GM12874 (cell line): ENCODE results near the gene UBR4.

ENCODE experiments used
- CTCF ChIP-seq: IDR thresholded peaks from 2 replicates; pipeline ENCODE4 v1.5.1; 2011; ENCODE audit warnings: low read depth, mild to moderate bottlenecking, control low read depth, low read length, moderate library complexity; ENCODE audit not compliant: insufficient read depth

Gene UBR4

GRCh38 chr1:19163261-19163660, 46.8 kb downstream of the UBR4 start:
- no peak for TF ChIP-seq CTCF

GRCh38 chr1:19160831-19161230, 49.2 kb downstream of the UBR4 start:
- TF ChIP-seq CTCF, result no peak

GRCh38 chr1:19157653-19158052, 52.4 kb downstream of the UBR4 start:
- TF ChIP-seq CTCF, result no peak

GRCh38 chr1:19156676-19157075, 53.4 kb downstream of the UBR4 start:
- TF ChIP-seq CTCF, result no peak

GRCh38 chr1:19154876-19155275, 55.2 kb downstream of the UBR4 start:
- no peak for TF ChIP-seq CTCF

GRCh38 chr1:19153169-19153568, 56.9 kb downstream of the UBR4 start:
- TF ChIP-seq CTCF, result no peak

- no peak for TF ChIP-seq CTCF
These were observed 58.5 kb downstream of the UBR4 start for GRCh38 chr1:19151537-19151936.

GRCh38 chr1:19149736-19150135, 60.3 kb downstream of the UBR4 start:
- TF ChIP-seq CTCF, result no peak
